Upper lobe of left lung (tissue), 4 donors: ENCODE measurements around the gene NBEAL1.

Experiments used
- CTCF ChIP-seq, 6 experiments: fragments of 450-650 bp in 4 of 6; fragments of 200-600 bp in 2 of 6; sonication (generic) in 2 of 6; IDR thresholded peaks; one replicate each; pipeline ENCODE4 v1.5.1; 2016 to 2019; ENCODE audit warnings: antibody characterized with exemption in 6 of 6
- EP300 ChIP-seq, 4 donors: sonication (generic); formaldehyde crosslinking; IDR thresholded peaks; one replicate each; pipeline ENCODE4 v1.5.1; 2017; ENCODE audit warnings: antibody characterized with exemption in 4 of 4, control low read depth in 2 of 4
- POLR2A ChIP-seq, 4 donors: fragments of 450-650 bp; IDR thresholded peaks; one replicate each; pipeline ENCODE4 v1.5.1; 2016 to 2017; ENCODE audit warnings: antibody characterized with exemption in 4 of 4, mild to moderate bottlenecking in 2 of 4
- POLR2AphosphoS5 ChIP-seq, 2 donors: sonication (generic); formaldehyde crosslinking; IDR thresholded peaks; one replicate each; pipeline ENCODE4 v1.5.1; 2017; ENCODE audit warnings: antibody characterized with exemption in 2 of 2

GRCh38 chr2:203185864-203186263, 171.2 kb downstream of the NBEAL1 start:
- TF ChIP-seq POLR2A (IDR thresholded peaks at IDR 0.05) (no peak), CTCF (IDR thresholded peaks at IDR 0.05) (no peak), EP300 (IDR thresholded peaks at IDR 0.05) (no peak), POLR2AphosphoS5 (IDR thresholded peaks at IDR 0.05) (no peak)
